ENCODE results near the gene FRMD4A. TPM values are rescaled to one million over a fixed set of nuclear protein-coding genes. Genes with fewer than 3 reads are reported as not detected.
"Not testable (repeated sequence)": the region's sequence is repeated elsewhere in the genome, so short reads cannot be mapped to it uniquely, and the experiment has no call there.

The FRMD4A gene
- total RNA-seq, 1 experiment from 2014 or later: not detected

DNA sequence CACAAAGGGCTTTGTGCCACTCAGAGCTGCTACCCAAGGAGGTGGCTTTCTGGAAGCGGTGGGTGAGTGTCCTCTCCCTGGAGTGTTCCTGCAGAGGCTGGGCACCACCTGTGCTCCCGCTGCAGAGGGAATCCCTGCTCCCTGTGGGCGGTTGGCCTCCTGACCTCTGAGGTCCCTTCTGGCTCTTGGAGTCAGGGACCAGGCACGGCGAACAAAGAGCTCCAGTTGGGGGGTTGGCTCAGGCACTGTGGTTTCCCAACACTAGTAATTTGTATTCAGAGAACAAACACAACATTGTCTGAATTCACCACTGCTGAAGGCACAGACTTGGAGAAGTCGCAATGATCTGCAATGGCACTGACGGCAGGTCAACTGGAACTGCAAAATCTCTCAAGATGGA lies 415.0 kb downstream of the FRMD4A start:
- no peak for DNase-seq (ENCODE audit: low spot score)

DNA sequence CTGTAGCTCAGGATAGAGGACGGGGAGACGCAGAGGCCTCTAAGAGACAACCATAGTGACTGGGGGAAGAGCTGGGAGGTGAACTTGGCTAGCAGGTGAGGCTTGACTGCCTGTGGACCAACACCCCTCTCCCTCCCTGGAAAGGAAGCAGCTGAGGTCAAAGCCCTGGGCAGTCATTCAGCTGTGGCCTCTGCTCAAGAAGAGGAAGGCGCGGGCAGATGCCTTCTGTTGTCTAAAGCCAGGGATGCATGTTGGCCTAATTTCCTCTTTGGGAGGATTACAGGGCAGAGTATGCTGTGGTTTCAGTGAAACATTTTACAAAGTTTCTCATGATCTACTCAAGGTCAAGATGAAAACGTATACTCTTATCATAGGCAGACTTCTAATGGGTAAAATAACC lies 416.8 kb downstream of the FRMD4A start:
- DNase-seq (ENCODE audit: low spot score): no peak

DNA sequence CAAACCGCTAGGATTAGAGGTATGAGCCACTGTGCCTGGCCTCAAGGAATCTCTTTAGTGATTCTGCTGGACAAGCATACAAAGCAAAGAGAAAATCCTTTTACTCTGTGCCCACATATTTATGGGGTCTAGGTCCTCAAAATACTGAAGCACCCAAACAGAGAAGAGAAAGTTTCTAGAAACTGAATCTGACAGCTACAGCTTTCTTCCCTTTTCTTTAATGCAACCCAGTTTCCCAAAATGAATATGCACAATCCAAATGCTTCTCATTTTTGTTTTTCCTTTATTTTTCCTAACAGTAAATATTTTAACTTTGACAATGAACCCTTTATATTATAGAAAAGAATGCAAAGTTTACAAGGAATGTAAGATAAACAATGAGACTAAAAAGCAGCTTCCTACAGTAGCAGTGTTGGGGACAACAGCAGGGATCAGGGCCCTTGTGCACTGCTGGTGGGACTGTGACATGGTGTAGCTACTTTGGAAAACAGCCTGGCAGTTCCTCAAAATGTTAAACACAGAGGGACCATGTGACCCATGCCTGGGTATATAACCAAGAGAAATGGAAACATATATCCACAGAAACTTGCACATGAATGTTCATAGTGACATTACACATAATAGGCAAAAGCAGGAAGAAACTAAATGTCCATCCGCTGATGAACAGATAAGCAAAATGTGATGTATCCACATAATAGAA lies 418.8 kb downstream of the FRMD4A start:
- no peak for DNase-seq (ENCODE audit: low spot score)

DNA sequence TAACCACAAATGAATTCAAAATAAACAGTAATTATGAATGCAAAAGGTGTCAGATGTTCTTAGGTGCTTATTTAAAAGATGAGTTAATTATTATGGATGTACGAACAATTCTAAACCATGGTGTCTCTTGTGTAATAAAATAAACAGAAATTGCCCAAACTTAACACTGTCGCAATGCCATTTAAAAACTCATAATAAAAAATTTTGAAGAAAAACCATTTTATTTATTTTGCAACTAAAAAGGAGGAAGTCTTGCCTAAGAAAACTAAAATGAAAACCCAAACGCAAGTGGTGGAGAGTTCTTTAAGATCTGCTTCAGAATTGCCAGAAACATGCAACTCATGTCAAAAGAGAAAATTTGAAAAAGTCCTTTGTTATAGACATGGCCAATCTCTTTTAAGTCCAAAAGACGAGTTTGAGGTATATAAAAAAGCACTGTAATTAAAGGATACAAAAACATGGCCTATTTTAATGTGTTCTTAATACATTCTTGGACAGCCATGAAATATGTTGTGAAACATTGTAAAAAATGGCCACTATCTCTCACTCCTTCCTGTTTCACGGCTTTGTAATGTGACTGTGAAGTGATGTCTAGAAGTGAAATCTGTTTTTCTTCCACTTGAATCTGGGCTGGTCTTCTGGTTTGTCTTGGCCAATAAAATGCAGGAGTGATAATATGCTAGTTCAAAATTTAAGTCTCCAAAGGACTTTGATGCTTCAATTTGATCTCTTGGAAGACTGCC lies 421.0 kb downstream of the FRMD4A start:
- no peak for DNase-seq (ENCODE audit: low spot score)

DNA sequence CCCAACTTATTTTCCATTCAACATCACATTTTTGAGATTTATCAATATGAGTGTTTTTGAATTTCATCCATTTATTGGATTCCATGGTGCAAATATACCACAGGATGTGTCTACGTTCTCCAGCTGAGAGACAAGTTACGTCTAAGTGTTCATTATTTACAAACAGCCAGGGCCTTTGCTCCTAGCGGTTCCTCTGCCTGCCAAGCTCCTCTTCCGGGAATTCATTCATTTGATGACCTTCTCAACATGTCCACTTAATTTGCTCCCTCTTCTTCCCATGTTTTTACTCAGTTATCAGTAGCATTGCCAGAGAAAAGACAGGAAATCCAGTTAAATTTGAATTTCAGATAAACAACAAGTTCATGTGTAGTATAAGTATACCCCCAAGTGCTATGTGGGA lies 422.2 kb downstream of the FRMD4A start:
- no peak for DNase-seq (ENCODE audit: low spot score)

DNA sequence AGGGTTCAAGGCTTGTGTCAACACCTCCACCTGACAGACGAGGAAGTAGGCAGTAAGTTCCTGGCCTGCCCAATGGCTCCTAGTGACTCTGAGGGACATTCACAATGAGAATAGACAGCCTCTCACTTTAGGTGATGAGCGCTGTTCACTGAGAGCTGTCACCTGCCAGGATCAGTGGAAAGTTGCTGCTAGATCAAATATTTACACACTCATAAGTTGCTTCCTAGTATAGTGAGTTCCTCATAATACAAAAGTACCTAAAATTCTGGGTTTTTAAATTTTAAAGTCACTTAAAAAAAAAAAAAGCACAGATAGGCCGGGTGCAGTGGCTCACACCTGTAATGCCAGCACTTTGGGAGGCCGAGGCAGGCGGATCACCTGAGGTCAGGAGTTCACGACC lies 423.2 kb downstream of the FRMD4A start:
- DNase-seq (ENCODE audit: low spot score): no peak

DNA sequence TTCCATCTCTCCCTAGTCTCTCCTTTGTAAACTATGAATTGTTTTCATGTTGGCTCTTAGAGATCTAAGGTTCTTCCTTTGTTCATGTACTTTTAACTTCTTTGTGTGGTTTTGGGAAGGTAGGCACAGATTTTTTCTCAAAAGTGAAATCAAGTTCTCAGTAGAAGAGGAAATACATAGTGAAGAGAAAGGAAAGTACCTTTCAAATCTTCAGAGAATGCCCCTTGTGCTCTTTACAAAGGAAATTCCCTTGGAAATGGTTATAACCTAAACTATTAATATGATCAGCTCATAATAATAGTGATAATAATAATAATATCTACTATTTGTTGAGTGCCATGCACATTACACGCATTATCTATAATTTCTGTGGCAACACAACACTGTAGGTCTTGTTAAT lies 425.4 kb downstream of the FRMD4A start:
- no peak for DNase-seq (ENCODE audit: low spot score)

DNA sequence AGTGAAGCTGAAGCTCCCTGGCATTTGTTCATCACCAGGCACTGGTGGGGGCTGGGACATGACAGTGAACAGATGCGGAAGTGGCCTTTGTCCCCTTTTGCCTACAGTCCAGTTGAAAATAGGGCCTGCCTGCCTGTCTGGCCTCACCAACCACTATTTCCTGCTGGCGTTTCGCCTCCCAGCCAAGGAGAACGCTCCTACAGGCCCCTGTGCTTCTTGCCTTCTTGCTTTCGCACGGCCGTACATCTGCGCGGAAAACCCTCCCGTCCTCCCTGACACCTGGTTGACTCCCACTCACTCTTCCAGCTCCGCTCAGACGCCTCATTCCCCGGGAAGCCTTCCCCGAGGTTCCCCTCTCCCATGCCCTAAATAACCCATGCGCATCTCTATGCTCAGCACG lies 426.7 kb downstream of the FRMD4A start:
- DNase-seq (ENCODE audit: low spot score): no peak

DNA sequence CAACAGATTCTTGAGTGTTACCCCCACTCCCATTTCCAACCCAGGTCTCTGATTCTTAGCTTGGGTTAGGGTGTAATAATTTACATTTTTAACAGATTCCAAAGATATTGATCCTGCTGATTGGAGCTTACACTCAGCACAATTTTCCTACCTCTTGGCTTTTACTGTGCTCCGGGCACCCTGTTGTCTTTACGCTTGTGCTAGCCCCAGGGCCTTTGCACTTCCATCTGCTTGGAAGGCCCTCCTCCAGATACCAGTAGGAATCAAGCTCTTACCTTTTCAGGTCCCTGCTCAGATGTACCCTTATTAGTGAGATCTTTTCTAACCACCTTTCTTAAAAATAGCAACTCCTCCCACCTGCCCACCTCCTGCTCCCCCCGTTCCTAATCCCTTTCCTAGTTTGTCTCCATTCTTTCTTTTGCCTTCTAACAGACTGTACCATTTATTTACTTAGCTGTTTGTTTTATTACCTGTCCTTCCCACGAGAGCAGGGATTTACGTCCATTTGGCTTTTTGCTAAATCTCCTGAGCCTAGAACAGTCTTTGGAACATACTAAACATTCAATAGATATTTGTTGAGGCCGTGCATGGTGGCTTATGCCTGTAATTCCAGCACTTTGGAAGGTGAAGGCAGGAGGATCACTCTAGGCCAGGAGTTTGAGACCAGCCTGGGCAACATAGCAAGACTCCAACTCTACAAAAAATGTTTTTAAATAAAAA lies 427.7 kb downstream of the FRMD4A start:
- DNase-seq (ENCODE audit: low spot score): no peak

DNA sequence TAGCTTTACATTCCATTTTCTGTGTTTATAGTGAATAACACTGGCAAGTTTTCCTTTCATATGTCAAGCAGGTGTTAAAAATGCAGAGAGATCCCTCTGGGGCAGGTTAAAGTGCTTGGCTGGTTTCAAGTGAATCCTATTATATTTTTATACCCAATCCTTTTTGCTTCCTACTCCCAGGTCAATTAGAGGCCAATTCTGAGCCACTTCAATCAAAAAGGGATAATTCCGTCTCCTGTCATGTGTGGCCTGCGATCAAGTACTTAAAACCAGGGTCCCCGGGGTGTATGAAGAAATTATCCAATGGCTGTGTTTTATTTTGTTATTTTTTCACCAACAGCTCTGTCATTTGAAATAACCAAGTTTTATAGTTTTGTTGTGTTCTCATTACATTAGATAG lies 430.8 kb downstream of the FRMD4A start:
- no peak for DNase-seq (ENCODE audit: low spot score)

DNA sequence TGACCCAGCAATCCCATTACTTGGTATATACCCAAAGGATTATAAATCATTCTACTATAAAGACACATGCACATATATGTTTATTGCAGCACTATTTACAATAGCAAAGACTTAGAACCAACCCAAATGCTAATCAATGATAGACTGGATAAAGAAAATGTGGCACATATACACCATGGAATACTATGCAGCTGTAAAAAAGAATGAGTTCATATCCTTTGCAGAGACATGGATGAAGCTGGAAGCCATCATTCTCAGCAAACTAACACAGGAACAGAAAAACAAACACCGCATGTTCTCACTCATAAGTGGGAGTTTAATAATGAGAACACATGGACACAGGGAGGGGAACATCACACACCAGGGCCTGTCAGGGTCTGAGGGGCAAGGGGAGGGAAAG lies 434.6 kb downstream of the FRMD4A start:
- DNase-seq (ENCODE audit: low spot score): not testable (repeated sequence)

DNA sequence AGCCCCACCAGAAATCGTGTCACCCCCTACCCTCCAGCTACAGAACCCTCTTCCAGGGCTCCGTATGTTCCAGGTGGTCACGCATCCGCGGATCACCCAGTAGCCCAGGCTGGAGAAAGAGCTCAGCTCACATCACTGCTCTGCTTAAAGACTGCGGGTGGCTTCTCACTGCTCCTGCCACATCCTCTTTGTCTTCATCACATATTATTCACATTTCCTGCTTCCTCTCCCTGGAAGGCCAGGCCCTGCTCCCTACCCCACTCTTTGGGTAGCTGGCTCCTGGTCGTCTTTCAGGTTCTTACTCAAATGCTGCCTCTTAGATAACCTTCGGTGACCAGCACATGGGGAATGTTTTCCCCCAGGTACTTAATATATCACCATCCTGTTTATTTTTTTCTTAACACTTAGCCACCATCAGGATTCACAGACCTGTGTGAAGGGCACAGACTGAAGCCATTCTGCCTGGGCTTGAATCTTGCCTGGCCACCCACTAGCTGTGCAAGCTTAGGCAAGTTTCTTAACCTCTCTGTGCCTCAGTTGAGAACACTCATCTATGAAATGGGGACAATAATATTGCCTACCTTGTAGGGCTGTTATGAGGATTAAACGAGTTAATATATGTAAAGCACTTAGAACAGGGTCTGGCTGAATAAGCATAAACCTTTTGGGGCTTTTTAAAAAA lies 436.2 kb downstream of the FRMD4A start:
- no peak for DNase-seq (ENCODE audit: low spot score)

DNA sequence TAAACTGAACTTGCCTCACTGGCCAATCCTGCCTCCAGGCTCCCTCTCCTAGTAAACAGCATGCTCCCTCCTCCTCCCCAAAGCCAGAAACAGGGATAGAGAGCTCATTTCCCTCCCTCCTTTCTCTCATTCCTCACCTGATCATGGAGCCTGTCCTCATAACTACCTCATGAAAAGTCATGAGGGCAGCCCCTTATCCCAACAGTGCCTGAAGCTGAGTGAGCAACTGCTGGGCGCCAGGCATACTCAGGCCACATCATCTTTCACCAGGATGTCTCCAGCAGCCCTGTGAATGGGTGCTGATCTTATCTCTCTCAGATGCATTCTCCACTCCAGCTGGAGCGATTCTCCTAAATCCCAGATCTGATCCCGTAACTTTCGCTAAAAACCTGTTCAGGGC lies 436.8 kb downstream of the FRMD4A start:
- DNase-seq (ENCODE audit: low spot score): no peak

DNA sequence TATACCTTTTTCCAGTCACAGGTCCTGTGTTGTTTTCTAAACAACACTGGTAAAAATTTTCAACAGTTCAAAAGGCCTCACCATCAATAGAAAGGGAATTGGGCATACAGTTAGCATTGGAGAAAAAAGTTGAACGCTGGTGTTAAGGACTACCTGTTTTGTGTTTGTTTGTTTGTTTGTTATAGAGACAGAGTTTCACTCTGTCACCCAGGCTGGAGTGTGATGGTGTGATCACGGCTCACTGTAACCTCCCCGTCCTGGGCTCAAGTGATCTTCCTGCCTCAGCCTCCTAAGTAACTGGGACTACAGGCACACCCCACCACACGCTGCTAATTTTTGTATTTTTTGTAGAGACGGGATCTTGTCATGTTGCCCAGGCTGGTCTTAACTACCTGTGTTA lies 437.9 kb downstream of the FRMD4A start:
- no peak for DNase-seq (ENCODE audit: low spot score)

DNA sequence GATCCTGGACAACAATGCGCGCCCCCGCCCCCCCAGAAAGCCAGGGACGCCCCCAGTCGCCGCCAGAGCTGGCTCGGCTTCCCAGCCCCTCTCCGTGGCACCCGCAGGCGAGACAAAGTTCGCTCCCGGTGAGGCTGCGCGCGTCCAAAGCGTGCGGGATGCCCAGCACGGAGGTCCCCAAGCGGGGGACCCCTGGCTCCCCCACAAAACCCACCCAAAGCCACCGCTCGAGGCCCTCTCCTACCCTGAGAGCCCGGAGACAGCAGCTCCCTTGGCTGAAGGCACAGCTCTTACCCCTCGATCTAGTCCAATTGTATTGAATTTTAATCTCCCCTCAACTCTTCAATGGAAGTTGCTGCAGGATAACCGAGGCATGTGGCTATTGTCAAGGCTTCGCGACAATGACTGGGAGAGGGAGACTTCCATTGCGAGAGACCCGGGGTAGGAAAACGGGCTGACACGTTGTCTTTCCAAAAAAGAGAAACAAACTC lies 438.7 kb downstream of the FRMD4A start:
- no peak for DNase-seq (ENCODE audit: low spot score)

DNA sequence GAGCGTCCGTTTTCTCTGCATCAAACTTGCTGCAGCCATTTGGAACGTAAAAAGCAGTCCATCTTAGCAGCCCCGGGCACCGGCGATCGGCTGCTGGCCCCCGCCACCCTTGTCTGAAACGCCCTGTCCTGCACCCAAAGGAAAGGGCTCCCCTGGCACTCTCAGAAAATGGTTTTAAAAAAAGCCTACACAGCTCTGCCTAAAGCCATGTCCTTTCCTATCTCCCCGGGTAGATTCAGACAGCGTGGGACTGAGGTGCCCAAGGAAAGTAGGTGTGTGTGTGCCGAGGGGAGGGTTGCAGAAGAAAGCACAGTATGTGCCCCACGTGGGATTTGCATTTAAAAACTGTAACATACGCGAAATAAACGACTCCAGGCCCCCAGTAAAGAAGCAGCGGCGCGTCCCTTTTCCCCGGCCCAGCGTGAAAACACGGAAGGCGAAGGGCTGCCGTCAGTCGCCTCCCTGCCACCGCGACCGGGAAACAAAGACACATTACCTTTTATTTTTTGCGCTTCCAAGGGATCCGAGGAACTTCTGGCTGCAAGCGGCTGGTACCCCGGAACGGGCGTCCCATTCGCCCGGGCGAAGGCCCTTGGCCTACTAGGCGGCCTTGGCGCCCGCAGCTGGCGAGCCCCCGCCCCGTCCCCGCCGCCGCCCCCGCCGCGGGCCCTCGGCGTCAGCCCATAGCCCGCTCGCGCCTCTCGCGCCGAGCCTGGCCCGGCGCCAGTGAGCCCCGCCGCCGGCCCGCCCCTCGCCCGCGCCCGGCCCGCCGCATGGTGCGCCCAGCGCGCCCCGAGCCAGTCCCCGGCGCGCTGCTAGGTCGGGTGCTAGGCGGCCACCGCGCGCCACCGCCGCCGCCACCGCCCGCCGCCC lies 439.4 kb downstream of the FRMD4A start:
- no peak for DNase-seq (ENCODE audit: low spot score)

DNA sequence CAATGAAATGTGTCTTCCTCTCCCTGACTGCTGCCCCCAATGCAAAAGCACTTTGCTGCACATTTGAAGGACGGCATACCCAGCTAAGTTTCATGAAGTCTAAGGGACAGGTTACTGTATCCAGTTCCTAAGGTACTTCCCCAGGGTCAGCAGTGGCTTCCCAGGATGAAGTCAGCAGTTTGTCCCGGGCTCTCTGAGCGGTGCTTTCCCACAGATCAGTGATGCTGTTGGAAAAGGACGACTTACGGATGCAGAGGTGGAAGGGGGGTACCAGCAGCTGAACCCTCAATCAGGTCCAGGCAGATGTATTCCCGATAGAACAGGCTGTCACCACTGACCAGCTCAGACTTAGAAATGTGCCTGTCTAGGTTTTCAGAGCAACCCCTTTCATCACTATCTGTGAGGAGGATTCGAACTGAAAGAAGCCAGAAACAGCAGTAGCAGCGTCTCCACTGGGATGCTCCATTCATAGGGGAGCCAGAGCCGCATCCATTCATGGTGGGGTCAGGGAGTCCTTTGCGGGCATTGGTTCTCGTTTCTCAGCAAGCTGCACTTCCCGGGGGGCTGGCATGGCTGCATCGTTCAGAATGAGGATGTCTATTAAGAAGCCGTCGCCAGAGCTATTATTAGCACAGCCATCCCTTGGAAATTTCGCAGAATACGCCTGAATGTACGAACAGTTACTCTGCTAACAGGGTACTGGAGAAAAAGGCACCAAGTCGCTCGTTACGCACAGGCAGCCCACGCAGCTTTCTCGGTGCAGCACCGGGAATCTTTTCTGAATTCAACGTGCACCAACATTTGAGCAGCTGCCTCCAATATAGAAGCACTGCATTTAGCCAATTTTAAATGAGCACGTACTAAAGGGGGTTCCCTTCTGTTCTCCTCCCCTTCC lies 440.2 kb downstream of the FRMD4A start:
- DNase-seq (ENCODE audit: low spot score): no peak

DNA sequence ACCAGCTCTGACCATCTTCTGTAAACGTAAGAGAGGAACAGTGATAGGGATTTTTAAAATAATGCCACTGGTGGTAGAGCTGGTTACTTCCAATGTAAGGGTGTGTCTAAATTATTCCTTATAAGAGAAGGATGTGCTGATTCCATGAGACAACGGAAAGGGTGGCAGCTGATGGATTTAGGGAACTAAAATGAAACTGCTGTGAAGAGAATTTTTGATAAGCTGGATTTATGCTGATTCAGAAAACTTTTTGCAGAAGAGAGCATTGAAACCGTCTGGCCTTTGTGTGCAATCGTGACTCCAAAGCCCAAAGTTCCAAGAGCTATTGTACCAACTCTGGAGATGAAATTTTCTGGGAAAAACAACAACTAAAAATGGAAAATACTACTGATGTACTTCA lies 443.0 kb downstream of the FRMD4A start:
- no peak for DNase-seq (ENCODE audit: low spot score)

DNA sequence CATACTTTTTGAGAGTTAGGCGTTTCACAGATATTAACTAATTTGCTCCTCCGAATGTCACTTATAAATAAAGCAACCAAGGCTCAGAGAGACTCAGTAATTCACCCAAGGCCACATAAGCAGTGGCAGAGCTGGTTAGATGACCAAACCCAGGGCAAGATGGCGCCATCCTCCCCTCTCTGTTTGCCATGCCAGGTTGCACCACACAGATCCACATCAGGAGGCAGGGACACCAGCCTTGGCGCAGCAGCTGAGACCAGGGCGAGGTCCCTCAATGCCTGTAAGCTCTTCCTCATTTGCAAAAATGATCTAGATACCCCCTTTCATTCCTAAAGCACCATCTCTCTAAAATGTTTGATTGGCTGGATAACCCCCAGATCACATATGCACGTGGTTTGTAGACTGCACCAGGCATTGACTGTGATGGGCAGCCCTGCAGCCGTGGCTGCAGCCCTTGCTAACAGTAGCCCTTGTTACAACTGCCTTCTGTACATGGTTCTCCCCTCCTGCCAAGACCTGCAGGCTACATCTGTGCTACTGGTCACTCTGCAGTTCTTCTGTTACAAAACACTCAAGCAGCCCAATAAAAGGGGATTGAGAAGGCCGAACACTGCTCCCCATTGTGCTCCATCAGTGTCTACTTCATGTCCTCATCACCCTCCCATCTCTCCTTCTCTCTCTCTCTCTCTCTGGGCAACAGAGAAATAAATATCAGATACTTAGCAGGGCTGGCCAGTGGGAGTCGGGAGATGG lies 445.3 kb downstream of the FRMD4A start:
- DNase-seq (ENCODE audit: low spot score): no peak

Data from HT-29 (cell line).